CD1c-positive myeloid dendritic cell (primary cell): Measurements from ENCODE around the gene PNRC2.
"Not testable (repeated sequence)": the region's sequence is repeated elsewhere in the genome, so short reads cannot be mapped to it uniquely, and the experiment has no call there.

Experiments used
- DNase-seq: peaks from one replicate; pipeline ENCODE4 v3.0.0-alpha.2; 2016; ENCODE audit errors: extremely low spot score

PNRC2 gene

GRCh38 chr1:23953020-23953419 is 6.6 kb upstream of the PNRC2 start:
- DNase-seq = no peak

- DNase-seq = no peak
Observed at GRCh38 chr1:23957096-23957495, 2.5 kb upstream of the PNRC2 start.

- DNase-seq = not testable (repeated sequence)
Observed at GRCh38 chr1:23958040-23958809, 1.4 kb upstream of the PNRC2 start.

- DNase-seq = peak; percentile 98
Observed at GRCh38 chr1:23958810-23959460, 693 bp upstream of the PNRC2 start.

GRCh38 chr1:23960291-23961020 is 828 bp downstream of the PNRC2 start:
- DNase-seq = peak; percentile 75

GRCh38 chr1:23963617-23964234 is 4.1 kb downstream of the PNRC2 start:
- no peak for DNase-seq

GRCh38 chr1:23964235-23964668 is 4.6 kb downstream of the PNRC2 start:
- no peak for DNase-seq

GRCh38 chr1:23964790-23965740 is 5.4 kb downstream of the PNRC2 start:
- peak; percentile 56 for DNase-seq

- DNase-seq = no peak
Observed at GRCh38 chr1:23966973-23967493, 7.4 kb downstream of the PNRC2 start.

- DNase-seq = no peak
Observed at GRCh38 chr1:23967871-23968270, 8.2 kb downstream of the PNRC2 start.

GRCh38 chr1:23977187-23977853 is 17.7 kb downstream of the PNRC2 start:
- DNase-seq = no peak

- DNase-seq = no peak
Observed at GRCh38 chr1:23977854-23978191, 18.2 kb downstream of the PNRC2 start.

- no peak for DNase-seq
Observed at GRCh38 chr1:23978805-23979204, 19.2 kb downstream of the PNRC2 start.

GRCh38 chr1:23979387-23979880 is 19.8 kb downstream of the PNRC2 start:
- no peak for DNase-seq

GRCh38 chr1:23979881-23980727 is 20.5 kb downstream of the PNRC2 start, which contains the start of gene SRSF10:
Gene SRSF10 (minus strand): TSS chr1:23980327. CDS start chr1:23980255, 72 bp downstream.
- DNase-seq = peak; percentile 99

- DNase-seq = no peak
Observed at GRCh38 chr1:23980728-23981070, 21.1 kb downstream of the PNRC2 start.

GRCh38 chr1:23984417-23985186 is 25.0 kb downstream of the PNRC2 start:
- no peak for DNase-seq

GRCh38 chr1:23987038-23987437 is 27.4 kb downstream of the PNRC2 start:
- DNase-seq = not testable (repeated sequence)
